Measurements from ENCODE around the gene C16orf82. TPM values are rescaled to one million over a fixed set of nuclear protein-coding genes. Genes with fewer than 3 reads are reported as not detected.

C16orf82 gene
- total RNA-seq, 1 experiment from 2014 or later, result not detected

DNA sequence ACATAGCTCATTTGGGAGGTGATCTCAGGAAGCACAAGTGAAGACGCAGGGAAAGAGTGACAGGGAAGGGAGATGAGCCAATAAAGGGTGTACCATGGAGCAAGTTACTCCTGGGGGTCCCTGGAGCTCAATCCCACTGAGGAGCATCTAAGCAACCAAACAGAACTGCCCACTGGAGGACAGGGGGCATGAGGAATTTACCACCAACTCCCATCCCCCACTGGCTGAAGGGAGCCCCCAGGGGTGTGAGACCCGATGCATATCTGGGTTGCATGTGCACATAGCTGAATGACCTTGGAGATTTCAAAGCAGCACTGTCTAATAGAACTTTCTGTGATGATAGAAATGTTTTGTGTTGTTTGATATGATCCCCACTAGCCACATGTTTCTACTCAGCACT is 29.6 kb downstream of the C16orf82 start:
- WGBS (ENCODE audit: extremely low coverage, insufficient read length, low lambda C conversion rate), result no CpG with 5 or more reads among the region's 2 CpGs
- Histone ChIP-seq H3K14ac (ENCODE audit: insufficient read depth, low read length) (no peak overlapping the region), H2AFZ (ENCODE audit: low read length) (no peak overlapping the region), H4K8ac (replicated peaks; ENCODE audit: insufficient read length, low read depth, low read length) (no peak overlapping the region), H3K4ac (ENCODE audit: low read depth, low read length) (no peak overlapping the region), H2BK12ac (ENCODE audit: insufficient read length, low read depth, low read length) (no peak overlapping the region), H3K79me2 (ENCODE audit: insufficient read depth, low read length) (no peaks in the 10 kb centered on the region), H3K9me3 (ENCODE audit: control insufficient read depth, low read depth, low read length) (no peaks in the 10 kb centered on the region), H2BK15ac (ENCODE audit: low read depth, low read length) (no peak overlapping the region), H2BK20ac (ENCODE audit: low read depth, low read length, poor library complexity, severe bottlenecking) (no peak overlapping the region), H4K20me1 (ENCODE audit: control insufficient read depth, insufficient read depth, insufficient read length) (no peaks in the 10 kb centered on the region), H3K18ac (ENCODE audit: insufficient read length, low read depth, low read length) (no peak overlapping the region), H3K9ac (ENCODE audit: extremely low read depth, insufficient read length, low read length) (no peak overlapping the region), H2BK120ac (ENCODE audit: low read depth, low read length, poor library complexity, severe bottlenecking) (no peak overlapping the region), H2BK5ac (ENCODE audit: insufficient read length, low read length) (no peak overlapping the region), H3K23ac (ENCODE audit: insufficient read length, low read depth, low read length) (no peak overlapping the region), H3K79me1 (ENCODE audit: insufficient read depth, low read depth, low read length, poor library complexity, severe bottlenecking) (no peaks in the 10 kb centered on the region), H3T11ph (ENCODE audit: low read length) (no peak overlapping the region), H4K5ac (ENCODE audit: insufficient read length, low read depth, low read length) (no peak overlapping the region), H3K4me2 (ENCODE audit: insufficient read depth, insufficient read length, low read length) (no peak overlapping the region), H4K91ac (ENCODE audit: insufficient read length, low read depth, low read length) (no peak overlapping the region), H3K27me3 (ENCODE audit: insufficient read depth, low read length) (no peaks in the 10 kb centered on the region), H3K23me2 (ENCODE audit: insufficient read length, low read depth, low read length, poor library complexity, severe bottlenecking) (no peaks in the 10 kb centered on the region), H2AK5ac (ENCODE audit: insufficient read length, low read length) (no peak overlapping the region), H3K56ac (ENCODE audit: insufficient read length, low read depth, low read length) (no peak overlapping the region), H3K4me1 (ENCODE audit: insufficient read depth, low read length) (no peaks in the 10 kb centered on the region), H3K27ac (ENCODE audit: insufficient read length, low read depth, low read length) (no peak overlapping the region)
- no peaks in the 10 kb centered on the region for H3K4me1 Mint-ChIP-seq
- TF ChIP-seq, protein P1, sequence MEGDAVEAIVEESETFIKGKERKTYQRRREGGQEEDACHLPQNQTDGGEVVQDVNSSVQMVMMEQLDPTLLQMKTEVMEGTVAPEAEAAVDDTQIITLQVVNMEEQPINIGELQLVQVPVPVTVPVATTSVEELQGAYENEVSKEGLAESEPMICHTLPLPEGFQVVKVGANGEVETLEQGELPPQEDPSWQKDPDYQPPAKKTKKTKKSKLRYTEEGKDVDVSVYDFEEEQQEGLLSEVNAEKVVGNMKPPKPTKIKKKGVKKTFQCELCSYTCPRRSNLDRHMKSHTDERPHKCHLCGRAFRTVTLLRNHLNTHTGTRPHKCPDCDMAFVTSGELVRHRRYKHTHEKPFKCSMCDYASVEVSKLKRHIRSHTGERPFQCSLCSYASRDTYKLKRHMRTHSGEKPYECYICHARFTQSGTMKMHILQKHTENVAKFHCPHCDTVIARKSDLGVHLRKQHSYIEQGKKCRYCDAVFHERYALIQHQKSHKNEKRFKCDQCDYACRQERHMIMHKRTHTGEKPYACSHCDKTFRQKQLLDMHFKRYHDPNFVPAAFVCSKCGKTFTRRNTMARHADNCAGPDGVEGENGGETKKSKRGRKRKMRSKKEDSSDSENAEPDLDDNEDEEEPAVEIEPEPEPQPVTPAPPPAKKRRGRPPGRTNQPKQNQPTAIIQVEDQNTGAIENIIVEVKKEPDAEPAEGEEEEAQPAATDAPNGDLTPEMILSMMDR (conservative IDR thresholded peaks at IDR 0.05), result no peak
- peaks cover 8 to 11% of the 10 kb centered on the region in 2 experiments; a peak in 4 of 5 replicates for H3K9me3 Mint-ChIP-seq
- peaks cover 4% of the 10 kb centered on the region for H3K27me3 Mint-ChIP-seq (ENCODE audit: low read depth)
- no peak overlapping the region for H3K4me3 Mint-ChIP-seq
- no peak overlapping the region for H3K27ac Mint-ChIP-seq
- no peak for DNase-seq
- H3K36me3 Mint-ChIP-seq (ENCODE audit: insufficient read depth in 1 of 3, low read depth in 3 of 3), result peaks cover 0 to 5% (median 0%) of the 10 kb centered on the region in 3 experiments; a peak in 2 of 7 replicates
